Erythroblast (primary cell): Measurements from ENCODE around the gene NBPF4.
"Not testable (repeated sequence)": the region's sequence is repeated elsewhere in the genome, so short reads cannot be mapped to it uniquely, and the experiment has no call there.

Source experiments
- GATA1 ChIP-seq: IDR thresholded peaks from 2 replicates; pipeline ENCODE4 v1.6.1; 2011; ENCODE audit warnings: low read depth, mild to moderate bottlenecking, control low read depth, low read length, moderate library complexity
- POLR2A ChIP-seq: IDR thresholded peaks from 2 replicates; pipeline ENCODE4 v1.6.1; 2011; ENCODE audit warnings: mild to moderate bottlenecking, low read length

- TF ChIP-seq POLR2A, GATA1: not testable (repeated sequence)
Observed at GRCh38 chr1:108217515-108218174, 26.2 kb downstream of the NBPF4 start.
